ENCODE data around the gene CACTIN.

The CACTIN gene

GRCh38 chr19:3670796-3671679 is 44.4 kb upstream of the CACTIN start:
- Histone ChIP-seq H3K27me3 (replicated peaks; ENCODE audit: insufficient read depth, low read length) (no peaks in the 10 kb centered on the region), H2AFZ (ENCODE audit: low read length) (no peak overlapping the region), H3K9me2 (replicated peaks; ENCODE audit: insufficient read depth, low read length) (no peaks in the 10 kb centered on the region), H3K79me2 (ENCODE audit: low read length) (peaks cover 24% of the 10 kb centered on the region), H3K9me3 (replicated peaks; ENCODE audit: insufficient read depth, low read length) (no peaks in the 10 kb centered on the region), H3K9ac (ENCODE audit: low read length) (no peak overlapping the region), H4K20me1 (ENCODE audit: insufficient read depth, low read length) (no peaks in the 10 kb centered on the region; the same call in 1 of the 2 replicates), H3K4me1 (ENCODE audit: low read length) (no peaks in the 10 kb centered on the region), H3F3A (ENCODE audit: insufficient read depth, low read length) (no peaks in the 10 kb centered on the region), H3K4me2 (ENCODE audit: low read depth, low read length) (no peak overlapping the region), H3K4me3 (ENCODE audit: low read length) (no peak overlapping the region), H3K36me3 (replicated peaks; ENCODE audit: insufficient read depth, low read length) (no peaks in the 10 kb centered on the region), H3K27ac (ENCODE audit: low read length) (no peak overlapping the region)
- DNase-seq: no peak
- TF ChIP-seq EZH2phosphoT487 (IDR thresholded peaks at IDR 0.05; ENCODE audit: low read length) (no peak), EZH2 (optimal IDR thresholded peaks at IDR 0.05; ENCODE audit: low read depth, low read length) (no peak)

- Histone ChIP-seq H3K9ac (ENCODE audit: low read length) (no peak overlapping the region), H3F3A (ENCODE audit: insufficient read depth, low read length) (no peaks in the 10 kb centered on the region), H3K4me2 (ENCODE audit: low read depth, low read length) (no peak overlapping the region), H3K4me1 (ENCODE audit: low read length) (no peaks in the 10 kb centered on the region), H3K4me3 (ENCODE audit: low read length) (no peak overlapping the region), H3K9me3 (replicated peaks; ENCODE audit: insufficient read depth, low read length) (no peaks in the 10 kb centered on the region), H2AFZ (ENCODE audit: low read length) (no peak overlapping the region), H3K36me3 (replicated peaks; ENCODE audit: insufficient read depth, low read length) (no peaks in the 10 kb centered on the region), H4K20me1 (ENCODE audit: insufficient read depth, low read length) (no peaks in the 10 kb centered on the region; the same call in 1 of the 2 replicates), H3K79me2 (ENCODE audit: low read length) (peaks cover 15% of the 10 kb centered on the region), H3K27me3 (replicated peaks; ENCODE audit: insufficient read depth, low read length) (no peaks in the 10 kb centered on the region), H3K9me2 (replicated peaks; ENCODE audit: insufficient read depth, low read length) (no peaks in the 10 kb centered on the region), H3K27ac (ENCODE audit: low read length) (no peak overlapping the region)
- DNase-seq: no peak
- TF ChIP-seq CTCF (IDR thresholded peaks at IDR 0.05; ENCODE audit: low read length): no peak
- TF ChIP-seq EZH2phosphoT487 (IDR thresholded peaks at IDR 0.05; ENCODE audit: low read length): no peak
- TF ChIP-seq EZH2 (optimal IDR thresholded peaks at IDR 0.05; ENCODE audit: low read depth, low read length): no peak
These were observed 43.6 kb upstream of the CACTIN start for GRCh38 chr19:3669947-3670795.

- TF ChIP-seq EZH2 (optimal IDR thresholded peaks at IDR 0.05; ENCODE audit: low read depth, low read length) (no peak), EZH2phosphoT487 (IDR thresholded peaks at IDR 0.05; ENCODE audit: low read length) (no peak), CTCF (IDR thresholded peaks at IDR 0.05; ENCODE audit: low read length) (no peak)
- Histone ChIP-seq H3K4me2 (ENCODE audit: low read depth, low read length) (no peak overlapping the region), H3K4me1 (ENCODE audit: low read length) (no peaks in the 10 kb centered on the region)
These were observed 42.7 kb upstream of the CACTIN start for GRCh38 chr19:3669082-3669946.

More at GRCh38 chr19:3669082-3669946, 42.7 kb upstream of the CACTIN start:
- no peaks in the 10 kb centered on the region for H3K9me2 ChIP-seq (replicated peaks; ENCODE audit: insufficient read depth, low read length)
- no peak overlapping the region for H3K27ac ChIP-seq (ENCODE audit: low read length)
- H3K4me3 ChIP-seq (ENCODE audit: low read length): no peak overlapping the region
- no peaks in the 10 kb centered on the region; the same call in 1 of the 2 replicates for H4K20me1 ChIP-seq (ENCODE audit: insufficient read depth, low read length)
- H2AFZ ChIP-seq (ENCODE audit: low read length): no peak overlapping the region
- no peaks in the 10 kb centered on the region for H3K9me3 ChIP-seq (replicated peaks; ENCODE audit: insufficient read depth, low read length)
- H3K79me2 ChIP-seq (ENCODE audit: low read length): peaks cover 15% of the 10 kb centered on the region
- no peaks in the 10 kb centered on the region for H3K36me3 ChIP-seq (replicated peaks; ENCODE audit: insufficient read depth, low read length)
- H3K27me3 ChIP-seq (replicated peaks; ENCODE audit: insufficient read depth, low read length): no peaks in the 10 kb centered on the region
- no peak overlapping the region for H3K9ac ChIP-seq (ENCODE audit: low read length)
- no peaks in the 10 kb centered on the region for H3F3A ChIP-seq (ENCODE audit: insufficient read depth, low read length)
- DNase-seq: no peak
